HG03066 (cell line): ENCODE results near the gene RIMBP3C.
A peak's percentile ranks its signal among the peaks of the same experiment; 100 is the strongest.
"Not testable (repeated sequence)": the region's sequence is repeated elsewhere in the genome, so short reads cannot be mapped to it uniquely, and the experiment has no call there.

Experiments used
- ATAC-seq: cut with Tn5 transposase; IDR thresholded peaks from one replicate; pipeline ENCODE4 v1.9.1; 2021; ENCODE audit warnings: low read depth; ENCODE audit not compliant: unreplicated experiment

The RIMBP3C gene

GRCh38 chr22:21532863-21533648 lies 18.2 kb downstream of the RIMBP3C start:
- ATAC-seq = not testable (repeated sequence)

GRCh38 chr22:21531525-21531924 lies 19.7 kb downstream of the RIMBP3C start:
- ATAC-seq = not testable (repeated sequence)

GRCh38 chr22:21526705-21527500 lies 24.4 kb downstream of the RIMBP3C start:
- not testable (repeated sequence) for ATAC-seq

GRCh38 chr22:21516970-21517764 lies 34.1 kb downstream of the RIMBP3C start:
- peak; percentile 58 for ATAC-seq

- not testable (repeated sequence) for ATAC-seq
Observed at GRCh38 chr22:21516522-21516921, 34.7 kb downstream of the RIMBP3C start.

GRCh38 chr22:21515234-21515633 lies 36.0 kb downstream of the RIMBP3C start:
- not testable (repeated sequence) for ATAC-seq

GRCh38 chr22:21514117-21514516 lies 37.1 kb downstream of the RIMBP3C start:
- ATAC-seq = not testable (repeated sequence)

GRCh38 chr22:21512022-21512421 lies 39.2 kb downstream of the RIMBP3C start:
- ATAC-seq = not testable (repeated sequence)

- ATAC-seq = not testable (repeated sequence)
Observed at GRCh38 chr22:21510397-21510796, 40.9 kb downstream of the RIMBP3C start.

- ATAC-seq = not testable (repeated sequence)
Observed at GRCh38 chr22:21499623-21500506, 51.4 kb downstream of the RIMBP3C start.

GRCh38 chr22:21498489-21498888 lies 52.8 kb downstream of the RIMBP3C start:
- ATAC-seq = not testable (repeated sequence)

GRCh38 chr22:21497984-21498383 lies 53.3 kb downstream of the RIMBP3C start:
- ATAC-seq = not testable (repeated sequence)
